Stomach (tissue), 9 donors: ENCODE data around the gene PDE9A. TPM values are rescaled to one million over a fixed set of nuclear protein-coding genes. Genes with fewer than 3 reads are reported as not detected.

Experiments used
- DNase-seq, 2 donors: peaks; one replicate each; pipeline versions ENCODE4 v3.0.0 to v3.0.0-alpha.2; 2013 to 2019
- H3K27ac ChIP-seq, 5 donors: fragments of 200-600 bp in 4 of 5; sonication (generic) in 4 of 5; one replicate each; pipeline ENCODE4 v1.5.1; 2013 to 2019; ENCODE audit warnings: mild to moderate bottlenecking in 1 of 5, moderate library complexity in 1 of 5
- H3K27me3 ChIP-seq, 3 donors: fragments of 200-600 bp; sonication (generic); one replicate each; pipeline ENCODE4 v1.5.1; 2017 to 2019; ENCODE audit warnings: mixed run types in 1 of 3
- H3K36me3 ChIP-seq, 4 donors: fragments of 200-600 bp; sonication (generic); 1 replicate in 3 of 4; 2 replicates in 1 of 4; pipeline ENCODE4 v1.5.1; 2016 to 2019
- H3K4me1 ChIP-seq, 4 donors: fragments of 200-600 bp; sonication (generic); one replicate each; pipeline ENCODE4 v1.5.1; 2016 to 2019
- H3K4me3 ChIP-seq, 4 donors: fragments of 200-600 bp; sonication (generic) in 3 of 4; one replicate each; pipeline ENCODE4 v1.5.1; 2016 to 2019; ENCODE audit warnings: mild to moderate bottlenecking in 1 of 4
- H3K9me3 ChIP-seq, 4 donors: fragments of 200-600 bp; sonication (generic); one replicate each; pipeline ENCODE4 v1.5.1; 2016 to 2019
- EP300 ChIP-seq: sonication (generic); formaldehyde crosslinking; IDR thresholded peaks from one replicate; pipeline ENCODE4 v1.6.1; 2017; ENCODE audit warnings: antibody characterized with exemption
- POLR2A ChIP-seq, 4 donors: fragments of 450-650 bp; IDR thresholded peaks; one replicate each; pipeline ENCODE4 v1.6.1; 2016; ENCODE audit warnings: antibody characterized with exemption in 4 of 4, control low read depth in 2 of 4, mild to moderate bottlenecking in 1 of 4, moderate library complexity in 1 of 4
- POLR2AphosphoS5 ChIP-seq, 3 donors: sonication (generic); formaldehyde crosslinking; IDR thresholded peaks; one replicate each; pipeline ENCODE4 v1.6.1; 2016; ENCODE audit warnings: antibody characterized with exemption in 3 of 3
- WGBS, 5 donors: extraction: QIAGEN DNeasy Blood & Tissue Kit in 3 of 5; methylation state at CpG; one replicate each; pipeline versions ENCODE4 v1.1.5 to v1.1.7; 2013 to 2018; 5-methylcytosine and 5-hydroxymethylcytosine counted together
- intact Hi-C: fragments of 100-400 bp; cut with DNase I; formaldehyde crosslinking; loops from one replicate; pipeline ENCODE4 v1.15.1; 2023; ENCODE audit warnings: low total_unique reads
- polyA plus RNA-seq, 3 donors: library from polyadenylated mRNA; stranded (reverse); fragments of 200-250 nt; gene quantifications; one replicate each; pipeline ENCODE4 v1.2.3, GENCODE V29; 2013
- total RNA-seq, 5 donors: library from RNA; depleted of rRNA; stranded (reverse); fragments of >200 nt; gene quantifications; one replicate each; pipeline versions ENCODE4 v1.1.0 to v1.2.3, GENCODE V29; 2014 to 2016
- TF ChIP-seq, protein P1 (sequence below), 7 experiments: fragments of 450-650 bp in 4 of 7; fragments of 200-600 bp in 3 of 7; sonication (generic) in 3 of 7; IDR thresholded peaks; one replicate each; pipeline ENCODE4 v1.5.1; 2016 to 2019; ENCODE audit warnings: antibody characterized with exemption in 7 of 7, control low read depth in 2 of 7, mild to moderate bottlenecking in 1 of 7
- donor health status: healthy with polysubstance abuse.
- donor health status: Bipolar disorder and iron deficiency.
- donor health status: healthy.

PDE9A gene
- total and polyA plus RNA-seq, 8 donors: 6.4 to 77.1 (median 11.9) TPM

DNA sequence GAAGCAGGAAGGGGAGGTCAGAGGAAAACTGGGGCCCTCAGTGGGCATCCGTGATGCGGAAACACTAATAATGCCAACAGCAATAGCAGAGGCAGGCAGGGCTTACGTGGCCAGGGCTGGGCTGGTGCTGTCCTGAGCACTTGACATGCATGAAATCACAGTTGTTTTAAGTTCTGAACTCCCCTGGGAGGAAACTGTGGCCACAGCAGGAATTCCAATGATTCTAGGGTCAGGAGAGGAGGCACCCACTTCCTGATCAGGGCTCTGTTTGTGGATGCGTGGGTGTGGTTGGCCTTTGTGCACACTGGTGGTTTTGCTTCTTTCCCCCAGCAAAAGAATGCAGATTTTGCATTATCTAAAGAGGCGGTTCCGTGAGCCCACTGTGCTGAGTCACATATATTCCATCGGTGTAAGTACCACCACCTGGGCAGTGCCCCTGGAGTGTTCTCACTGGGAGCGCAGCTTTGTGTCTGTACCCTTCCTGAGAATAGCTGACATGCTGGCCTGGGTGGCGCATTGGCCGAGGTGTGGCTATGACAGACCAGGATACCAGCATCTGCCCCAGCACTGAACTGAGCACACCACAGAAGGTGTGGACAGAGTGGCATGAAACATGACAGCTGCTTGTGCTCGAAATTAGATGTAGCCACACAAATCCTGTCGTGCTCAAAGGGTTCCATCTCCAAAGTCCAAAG lies 71.0 kb downstream of the PDE9A start:
- WGBS, 5 donors: 64 to 76% (median 69%) methylated on average over 11 to 12 of the region's 12 CpGs
- DNase-seq: peak in 1 of 2 donors; percentile 65
- H3K27ac ChIP-seq: peak overlapping the region in 3 of 5 donors; percentile 1 to 40 (median 3)
- H3K4me1 ChIP-seq: peaks cover 12 to 36% (median 18%) of the 10 kb centered on the region in 4 donors
- TF ChIP-seq POLR2AphosphoS5 (IDR thresholded peaks at IDR 0.05): peak in 1 of 3 donors; percentile 3
- no peak for TF ChIP-seq EP300
- TF ChIP-seq POLR2A (IDR thresholded peaks at IDR 0.05): no peak
- TF ChIP-seq, protein P1, sequence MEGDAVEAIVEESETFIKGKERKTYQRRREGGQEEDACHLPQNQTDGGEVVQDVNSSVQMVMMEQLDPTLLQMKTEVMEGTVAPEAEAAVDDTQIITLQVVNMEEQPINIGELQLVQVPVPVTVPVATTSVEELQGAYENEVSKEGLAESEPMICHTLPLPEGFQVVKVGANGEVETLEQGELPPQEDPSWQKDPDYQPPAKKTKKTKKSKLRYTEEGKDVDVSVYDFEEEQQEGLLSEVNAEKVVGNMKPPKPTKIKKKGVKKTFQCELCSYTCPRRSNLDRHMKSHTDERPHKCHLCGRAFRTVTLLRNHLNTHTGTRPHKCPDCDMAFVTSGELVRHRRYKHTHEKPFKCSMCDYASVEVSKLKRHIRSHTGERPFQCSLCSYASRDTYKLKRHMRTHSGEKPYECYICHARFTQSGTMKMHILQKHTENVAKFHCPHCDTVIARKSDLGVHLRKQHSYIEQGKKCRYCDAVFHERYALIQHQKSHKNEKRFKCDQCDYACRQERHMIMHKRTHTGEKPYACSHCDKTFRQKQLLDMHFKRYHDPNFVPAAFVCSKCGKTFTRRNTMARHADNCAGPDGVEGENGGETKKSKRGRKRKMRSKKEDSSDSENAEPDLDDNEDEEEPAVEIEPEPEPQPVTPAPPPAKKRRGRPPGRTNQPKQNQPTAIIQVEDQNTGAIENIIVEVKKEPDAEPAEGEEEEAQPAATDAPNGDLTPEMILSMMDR (IDR thresholded peaks at IDR 0.05): no peak
- H3K36me3 ChIP-seq: no peaks in the 10 kb centered on the region
- intact Hi-C loops: no loop called here
- no peaks in the 10 kb centered on the region for H3K27me3 ChIP-seq
- H3K9me3 ChIP-seq: no peaks in the 10 kb centered on the region
- no peak overlapping the region for H3K4me3 ChIP-seq

DNA sequence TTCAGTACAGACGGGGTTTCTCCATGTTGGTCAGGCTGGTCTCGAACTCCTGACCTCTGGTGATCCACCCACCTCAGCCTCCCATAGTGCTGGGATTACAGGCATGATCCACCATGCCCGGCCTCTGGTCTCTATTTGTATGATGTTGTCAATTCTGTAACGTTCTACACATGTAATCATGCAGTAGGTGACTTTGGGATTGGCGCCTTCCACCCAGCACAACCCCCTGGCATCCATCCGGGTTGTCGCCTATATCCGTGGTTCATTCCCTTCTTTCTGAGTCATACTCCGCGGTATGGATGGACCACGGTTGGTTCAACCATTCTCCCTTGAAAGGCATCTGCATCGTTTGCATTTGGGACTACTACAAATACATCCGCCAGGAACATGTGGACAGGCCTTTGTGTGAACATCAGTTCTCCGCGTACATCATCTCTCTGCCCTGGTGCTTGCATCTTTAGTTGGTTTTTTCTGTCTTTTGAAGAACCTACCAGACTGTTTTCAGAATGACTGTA lies 72.1 kb downstream of the PDE9A start:
- Histone ChIP-seq H3K4me3 (no peak overlapping the region), H3K9me3 (no peaks in the 10 kb centered on the region), H3K4me1 (peaks cover 12 to 36% (median 18%) of the 10 kb centered on the region in 4 donors), H3K27ac (no peak overlapping the region), H3K27me3 (no peaks in the 10 kb centered on the region), H3K36me3 (no peaks in the 10 kb centered on the region)
- intact Hi-C loops: no loop called here
- DNase-seq: peak in 1 of 2 donors; percentile 20
- WGBS, 5 donors: 91 to 96% (median 94%) methylated on average over 15 of the region's 15 CpGs
- TF ChIP-seq, protein P1 (IDR thresholded peaks at IDR 0.05): no peak
- TF ChIP-seq POLR2A (IDR thresholded peaks at IDR 0.05): no peak
- no peak for TF ChIP-seq POLR2AphosphoS5 (IDR thresholded peaks at IDR 0.05)
- no peak for TF ChIP-seq EP300

GRCh38 chr21:42731264-42732032 lies 78.0 kb downstream of the PDE9A start:
- no peak for DNase-seq
- peak overlapping the region in 1 of 5 donors; percentile 59 for H3K27ac ChIP-seq
- H3K4me3 ChIP-seq: no peak overlapping the region
- TF ChIP-seq POLR2A (IDR thresholded peaks at IDR 0.05) (no peak), EP300 (no peak), POLR2AphosphoS5 (IDR thresholded peaks at IDR 0.05) (no peak)
- TF ChIP-seq, protein P1 (IDR thresholded peaks at IDR 0.05): no peak
- WGBS, 5 donors: 71 to 89% (median 78%) methylated on average over 18 to 19 of the region's 19 CpGs
- intact Hi-C loops: no loop called here
- no peaks in the 10 kb centered on the region for H3K27me3 ChIP-seq
- peaks cover 0 to 33% (median 0%) of the 10 kb centered on the region in 4 donors for H3K36me3 ChIP-seq
- H3K4me1 ChIP-seq: peaks cover 0 to 38% (median 9%) of the 10 kb centered on the region in 4 donors
- no peaks in the 10 kb centered on the region for H3K9me3 ChIP-seq

DNA sequence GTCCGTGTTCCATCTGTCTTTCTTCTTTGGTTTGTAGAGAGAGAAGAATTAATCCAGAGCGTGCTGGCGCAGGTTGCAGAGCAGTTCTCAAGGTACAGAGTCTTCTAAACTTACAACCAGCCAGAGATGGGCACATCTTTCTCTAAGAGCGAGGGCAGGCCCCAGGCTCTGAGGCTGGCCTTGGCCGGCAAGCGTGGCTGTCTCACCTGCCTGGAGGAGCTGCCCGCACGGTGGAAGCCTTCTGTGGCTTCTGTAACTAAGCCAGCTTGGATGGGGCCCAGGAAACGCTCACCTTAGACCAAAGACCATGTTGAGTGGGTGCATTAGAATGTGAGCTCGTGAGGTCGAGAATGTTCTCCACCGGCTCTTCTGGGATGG lies 78.6 kb downstream of the PDE9A start:
- no peak for DNase-seq
- peaks cover 0 to 33% (median 0%) of the 10 kb centered on the region in 4 donors for H3K36me3 ChIP-seq
- 87 to 94% (median 90%) methylated on average over 10 to 12 of the region's 12 CpGs for WGBS, 5 donors
- peaks cover 0 to 38% (median 13%) of the 10 kb centered on the region in 4 donors for H3K4me1 ChIP-seq
- H3K4me3 ChIP-seq: no peak overlapping the region
- H3K27me3 ChIP-seq: no peaks in the 10 kb centered on the region
- no peak for TF ChIP-seq POLR2A (IDR thresholded peaks at IDR 0.05)
- TF ChIP-seq, protein P1 (IDR thresholded peaks at IDR 0.05): no peak
- no peaks in the 10 kb centered on the region for H3K9me3 ChIP-seq
- intact Hi-C loops: no loop called here
- peak overlapping the region in 1 of 5 donors; percentile 59 for H3K27ac ChIP-seq
